HG03432 (cell line): ENCODE data around the gene LRP5.

Experiments used
- ATAC-seq: cut with Tn5 transposase; IDR thresholded peaks from one replicate; pipeline ENCODE4 v1.9.1; 2021; ENCODE audit warnings: mild to moderate bottlenecking, moderate library complexity; ENCODE audit not compliant: unreplicated experiment

The LRP5 gene

DNA sequence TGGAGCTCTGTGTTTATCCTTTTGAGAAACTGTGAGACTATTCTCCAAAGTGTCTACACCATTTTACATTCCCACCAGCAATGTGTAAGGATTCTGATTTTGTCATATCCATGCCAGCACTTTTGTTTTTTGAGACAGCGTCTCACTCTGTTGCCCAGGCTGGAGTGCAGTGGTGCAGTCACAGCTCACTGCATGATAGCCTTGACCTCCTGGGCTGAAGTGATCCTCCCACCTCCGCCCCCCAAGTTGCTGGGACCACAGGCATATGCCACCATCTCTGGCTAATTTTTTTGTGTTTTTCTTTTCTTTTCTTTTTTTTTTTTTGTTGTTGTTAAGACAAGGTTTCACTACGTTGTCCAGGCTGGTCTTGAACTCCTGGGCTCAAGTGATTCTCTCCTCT, 183.5 kb downstream of the LRP5 start:
- ATAC-seq, result no peak

- ATAC-seq, result no peak
Measured at GRCh38 chr11:68497761-68498160, 185.4 kb downstream of the LRP5 start.

- ATAC-seq, result no peak
Measured at GRCh38 chr11:68498321-68498720, 185.9 kb downstream of the LRP5 start.
